Measurements from ENCODE around the gene MYO1H.
"Not testable (repeated sequence)": the region's sequence is repeated elsewhere in the genome, so short reads cannot be mapped to it uniquely, and the experiment has no call there.

The MYO1H gene

DNA sequence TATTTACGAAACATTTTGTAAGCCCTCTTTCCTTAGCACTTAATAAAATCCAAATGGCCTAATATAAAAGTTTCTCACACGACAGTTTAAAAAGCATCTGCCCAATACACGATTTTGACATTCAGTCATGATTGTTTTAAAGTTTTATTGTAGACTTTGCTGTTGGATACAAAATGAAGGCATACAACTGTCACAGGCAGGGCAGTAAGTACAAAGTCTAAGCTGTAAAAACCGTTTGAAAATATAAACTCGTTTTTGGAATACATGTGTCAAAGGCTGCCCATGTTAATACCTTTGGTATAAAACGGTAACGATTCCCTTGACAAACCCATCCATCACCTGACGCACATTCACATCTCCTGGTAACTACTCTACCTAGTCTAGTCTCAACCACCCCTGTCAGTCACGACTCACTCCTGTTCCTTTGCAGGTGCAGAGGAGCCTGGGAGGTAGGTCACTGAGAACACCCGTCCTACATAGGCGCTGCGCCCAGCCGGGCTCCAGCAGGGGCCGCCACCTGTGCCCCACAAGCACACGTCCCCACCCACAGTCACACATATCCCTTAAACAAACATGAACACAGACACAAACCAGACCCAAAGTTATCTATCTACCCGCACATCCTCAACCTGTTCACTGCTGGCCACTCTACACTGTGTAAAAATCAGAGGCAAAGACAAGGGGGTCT is 102.3 kb downstream of the MYO1H start:
- no peak for DNase-seq

DNA sequence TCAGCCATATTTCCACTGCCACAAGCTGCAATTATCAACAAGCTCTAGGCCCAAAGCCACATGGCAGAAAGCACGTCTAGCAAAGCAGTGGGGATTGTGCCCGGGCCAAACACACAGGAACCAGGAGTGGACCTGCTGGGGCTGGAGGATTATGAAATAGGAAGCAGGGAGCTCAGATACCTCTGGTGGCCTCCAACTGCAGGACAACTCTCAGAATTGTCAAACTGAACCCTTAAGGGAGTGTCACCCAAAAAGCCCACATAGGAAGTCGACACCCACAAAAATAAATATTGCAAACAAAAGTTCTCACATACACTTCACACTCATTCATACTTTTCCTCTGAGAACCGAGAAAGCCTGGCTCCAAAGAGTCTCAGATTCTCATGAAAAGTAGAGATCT is 103.3 kb downstream of the MYO1H start:
- no peak for DNase-seq

DNA sequence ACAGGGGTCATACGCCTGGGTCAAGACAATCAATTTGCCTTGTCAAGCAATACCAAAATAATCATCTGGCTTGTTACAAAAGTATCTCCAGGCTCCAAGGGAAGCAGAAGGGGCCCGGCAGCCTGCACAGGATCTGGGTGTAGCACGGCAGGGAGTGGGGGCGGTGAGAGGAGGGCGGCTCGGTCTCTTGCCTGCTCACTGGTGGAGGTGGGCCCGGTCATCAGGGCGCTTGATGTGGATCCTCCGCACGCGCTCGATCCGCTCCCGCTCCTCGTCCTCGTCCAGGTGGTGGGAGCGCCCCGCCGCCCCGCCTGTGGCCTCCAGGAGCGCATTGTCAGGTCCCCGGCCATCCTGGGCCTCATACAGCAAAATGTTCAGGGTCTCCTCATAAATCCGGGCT is 103.7 kb downstream of the MYO1H start:
- DNase-seq = no peak

DNA sequence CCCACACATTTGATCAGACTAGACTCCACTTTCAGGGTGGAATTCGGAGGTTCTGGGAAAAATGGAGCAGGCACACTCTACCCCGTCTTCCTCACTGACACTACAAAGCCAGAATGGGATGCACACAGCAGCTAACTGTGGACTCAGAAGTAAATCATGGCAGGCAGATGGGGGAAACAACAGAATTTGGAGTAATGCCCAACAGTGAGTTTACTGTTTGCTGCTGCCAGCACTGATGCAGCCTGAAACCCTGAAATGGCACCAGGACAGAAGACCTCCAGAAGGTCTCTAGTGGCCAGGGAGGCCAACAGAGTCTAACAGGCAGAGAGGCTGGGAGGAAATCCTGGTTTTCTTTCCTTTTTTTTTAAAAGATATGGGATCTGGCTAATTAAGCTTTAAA is 104.8 kb downstream of the MYO1H start:
- no peak for DNase-seq

DNA sequence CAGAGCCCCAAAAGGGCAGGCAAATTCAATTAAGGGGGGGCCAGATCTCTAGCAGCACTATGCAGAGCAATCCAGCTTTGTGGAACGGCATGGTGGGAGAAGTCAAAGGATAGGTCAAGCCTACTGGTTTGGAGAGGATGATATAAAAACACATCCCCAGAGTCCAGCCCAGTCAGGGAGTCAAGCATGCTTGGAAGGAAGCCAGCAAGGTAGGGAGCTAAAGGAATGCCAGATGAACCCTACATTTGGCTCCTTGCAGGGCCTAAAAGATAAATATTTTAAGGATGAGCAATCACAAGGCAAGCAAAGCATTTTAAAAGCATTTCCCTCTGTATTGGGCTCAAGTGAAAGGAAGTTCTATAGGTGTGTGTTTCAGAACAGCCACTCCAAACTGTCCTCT is 108.0 kb downstream of the MYO1H start:
- DNase-seq = no peak

DNA sequence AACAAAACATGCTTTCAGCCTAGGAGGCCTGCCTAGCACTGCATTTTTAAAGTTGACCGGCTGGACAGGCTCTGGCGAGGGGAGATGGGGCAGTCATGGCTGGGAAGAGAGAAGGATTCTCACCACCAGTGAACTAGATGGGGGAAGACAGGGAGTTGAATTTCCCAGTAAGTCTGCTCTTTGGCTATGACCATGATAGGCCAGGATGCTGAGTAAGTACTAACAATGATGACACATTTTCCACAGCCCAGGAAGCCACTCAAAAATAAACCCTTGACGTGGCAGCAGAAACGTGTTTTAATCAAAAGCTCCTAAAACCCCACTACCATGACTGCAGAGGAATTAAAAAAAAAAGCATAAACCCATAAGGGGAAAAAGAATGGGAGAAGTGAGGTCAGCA is 110.4 kb downstream of the MYO1H start:
- DNase-seq = no peak

DNA sequence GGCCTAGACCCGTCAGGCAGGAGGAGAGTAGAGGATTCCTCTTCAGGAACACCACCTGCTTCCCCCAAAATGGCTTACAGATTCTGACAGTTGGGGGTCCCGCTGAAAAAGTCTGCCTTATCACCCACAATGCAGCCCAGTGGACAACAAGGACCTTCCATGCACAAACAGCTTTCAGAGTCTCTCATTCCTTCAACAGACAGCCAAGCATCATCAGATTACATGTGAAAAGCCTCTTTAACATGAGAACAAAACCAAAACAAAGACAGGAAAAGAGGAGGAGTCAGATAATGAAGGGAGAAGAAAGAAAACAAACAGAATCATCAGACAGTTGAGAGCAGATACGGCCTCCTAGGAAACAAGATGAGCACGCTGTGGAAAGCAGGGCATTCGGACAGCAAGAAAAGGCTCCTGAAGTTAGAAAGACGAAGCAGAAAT is 111.1 kb downstream of the MYO1H start:
- no peak for DNase-seq

DNA sequence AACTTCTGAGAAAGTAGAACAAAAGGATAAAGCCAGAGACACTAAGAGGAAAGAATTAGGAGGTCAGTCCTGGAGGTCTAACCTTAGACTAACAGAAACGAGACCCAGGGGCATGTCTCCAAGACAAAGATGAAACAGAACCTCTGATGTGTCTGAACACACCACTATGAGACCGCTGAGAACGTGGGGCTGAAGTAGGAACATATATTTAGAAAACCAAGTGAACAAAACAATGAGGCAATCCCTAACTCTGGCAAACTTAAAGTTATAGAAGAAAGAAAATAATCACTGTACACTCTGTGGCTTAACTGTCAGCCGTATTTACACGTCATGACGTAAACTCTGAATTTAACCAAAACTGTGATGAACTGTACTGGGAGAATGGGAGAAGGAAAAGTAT is 111.5 kb downstream of the MYO1H start:
- DNase-seq = no peak

DNA sequence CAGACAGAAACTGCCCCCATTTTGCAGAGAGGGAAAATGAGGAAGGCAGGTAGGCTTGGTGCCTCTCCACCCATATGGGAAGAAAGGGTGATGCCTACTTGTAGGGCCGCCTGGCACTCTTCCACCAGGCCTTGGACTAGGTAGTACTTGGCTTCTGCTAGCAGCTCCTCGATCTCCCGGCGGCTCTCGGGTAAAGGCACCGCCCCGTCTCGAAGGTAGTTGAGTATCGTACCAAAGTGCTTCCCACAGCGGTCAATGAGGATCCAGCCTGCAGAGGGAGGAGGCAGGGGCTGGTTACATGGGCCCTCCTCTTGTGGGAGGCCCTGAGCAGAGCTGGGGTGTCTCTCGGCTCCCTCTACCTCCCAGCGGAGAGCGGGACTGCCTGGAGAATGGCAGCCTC is 112.8 kb downstream of the MYO1H start:
- no peak for DNase-seq

DNA sequence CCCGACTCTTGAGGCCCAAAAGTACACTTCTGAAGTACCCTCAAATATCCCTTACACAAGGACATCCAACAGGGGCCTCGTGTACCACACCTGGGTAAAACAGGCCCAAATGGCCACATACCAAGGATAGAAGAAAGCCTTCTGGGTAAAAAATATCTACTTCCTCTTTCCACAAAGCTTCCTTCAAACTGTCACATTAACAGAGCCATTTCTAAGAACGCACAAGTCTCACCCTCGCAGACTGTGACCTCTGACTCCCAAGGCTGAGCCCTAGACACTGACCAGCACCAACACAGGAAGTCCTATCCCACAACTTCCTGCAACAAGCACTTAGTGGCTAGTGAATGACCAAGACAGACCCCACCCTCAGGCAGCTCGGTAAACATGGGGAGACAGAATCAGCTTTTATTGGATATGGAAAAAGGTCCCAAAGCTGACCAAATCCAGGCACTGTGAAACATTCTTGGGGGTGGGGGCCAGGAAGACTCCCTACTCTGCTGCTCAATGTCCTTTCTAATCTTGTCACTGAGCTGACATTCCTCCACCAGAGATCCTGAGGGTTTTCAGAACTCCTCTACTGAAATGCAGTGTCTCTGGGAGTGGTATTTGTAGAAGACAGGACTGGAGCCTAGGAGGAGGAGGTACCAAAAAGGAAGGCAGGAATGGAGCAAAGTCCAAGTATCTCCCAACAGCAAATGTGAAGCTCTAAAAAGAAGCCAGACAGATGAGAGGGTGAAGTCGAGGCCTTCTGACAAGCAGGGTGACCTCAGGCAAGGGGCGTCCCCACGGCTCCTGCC is 113.5 kb downstream of the MYO1H start:
- no peak for DNase-seq

DNA sequence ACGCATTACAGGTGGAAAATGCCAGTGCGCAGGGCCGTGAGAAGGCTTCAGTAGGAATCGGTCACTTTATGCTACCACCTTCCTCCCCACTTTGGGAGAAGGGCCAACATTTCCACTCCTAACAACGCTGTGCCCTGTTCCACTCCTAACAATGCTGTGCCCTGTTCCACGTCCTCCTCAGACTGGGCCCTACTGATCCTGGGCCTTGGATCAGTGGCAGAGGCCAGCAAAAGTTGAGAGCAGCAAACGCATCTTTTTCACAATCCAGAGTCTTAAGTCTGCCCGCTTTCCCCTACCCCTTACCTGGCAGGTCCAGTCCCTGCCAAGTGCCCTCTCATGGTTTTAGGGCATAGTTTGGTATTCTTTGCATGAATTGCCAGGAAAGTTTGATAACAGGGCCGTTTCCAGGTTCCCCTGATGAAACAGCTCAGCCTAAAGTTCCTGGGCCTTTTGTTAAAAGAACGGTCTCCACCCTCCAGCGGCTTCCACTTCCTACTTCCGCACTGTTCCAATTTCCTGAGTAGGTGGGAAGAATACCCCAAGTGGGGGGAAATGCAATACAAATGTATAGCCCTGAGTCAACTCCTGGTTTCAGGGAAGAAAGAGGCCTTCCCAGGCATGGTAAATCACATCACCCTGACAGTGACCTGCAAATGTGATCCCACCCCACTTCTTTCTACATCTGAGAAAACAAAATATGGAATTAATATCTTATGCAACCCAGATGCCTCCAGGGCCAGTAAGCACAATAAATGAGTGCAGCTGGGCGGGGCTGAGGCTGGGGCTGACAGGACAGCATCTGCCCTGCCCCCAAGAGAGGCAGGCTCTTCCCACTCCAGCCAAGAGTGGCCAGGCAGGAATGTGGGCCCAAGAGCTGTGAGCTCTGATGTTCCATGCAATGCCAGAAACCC is 114.4 kb downstream of the MYO1H start:
- peak; percentile 51 for DNase-seq

DNA sequence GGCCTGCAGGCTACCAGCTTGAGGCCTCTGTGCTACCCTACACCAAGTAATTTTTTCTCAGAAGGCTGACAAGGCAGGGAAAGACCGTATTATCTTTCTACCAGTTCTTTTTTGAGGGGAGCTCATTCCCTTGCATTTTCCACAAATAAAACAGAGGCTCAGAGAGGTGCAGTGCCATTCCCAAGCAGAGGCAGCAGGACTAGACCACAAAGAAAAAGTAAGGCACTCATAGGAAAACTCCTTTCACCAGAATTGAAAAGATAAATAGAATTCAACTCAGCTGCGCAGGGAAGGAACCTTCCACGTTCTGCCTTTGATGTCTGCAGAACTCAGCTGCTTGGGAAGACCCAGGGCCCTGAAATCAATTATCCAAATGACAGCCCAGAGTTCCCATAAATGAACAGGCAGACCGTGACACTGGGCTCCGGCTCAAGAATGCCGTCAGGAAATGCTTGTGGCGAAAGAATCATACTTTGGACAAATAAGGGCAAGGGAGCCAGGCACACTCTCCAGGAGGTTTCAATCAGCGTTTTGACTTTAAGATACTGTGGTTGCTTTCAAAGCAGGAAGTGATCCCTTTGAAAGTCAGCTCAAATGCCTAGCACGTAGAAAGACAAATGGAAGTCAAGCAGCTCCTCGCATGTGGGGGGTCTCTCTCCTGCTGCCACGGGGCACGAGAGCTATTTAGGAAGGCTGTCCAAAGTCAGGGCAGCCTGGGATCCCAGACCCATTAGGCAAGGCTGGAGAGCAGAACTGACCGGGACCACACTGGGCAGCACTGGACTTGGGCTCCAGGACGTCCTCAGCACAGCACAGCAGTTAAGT is 115.4 kb downstream of the MYO1H start:
- peak; percentile 24 for DNase-seq

DNA sequence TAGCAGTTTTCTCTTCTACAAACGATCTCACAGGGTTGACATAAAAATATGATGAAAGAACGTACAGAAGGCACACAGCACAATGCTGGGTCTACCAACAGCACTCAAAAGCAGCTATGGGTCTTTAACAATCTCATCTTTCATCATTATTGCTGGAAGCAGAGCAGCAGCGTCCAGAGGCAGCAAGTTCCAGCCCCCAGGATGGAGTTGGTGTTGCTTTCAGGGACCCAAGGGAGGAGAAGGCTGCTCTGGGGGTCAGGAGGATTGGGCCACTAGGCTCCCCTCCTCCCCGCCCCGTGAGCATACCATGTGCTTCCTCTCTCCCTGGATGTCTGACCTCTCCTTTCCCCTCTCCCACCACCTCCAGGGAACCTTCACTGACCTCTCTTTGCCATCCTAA is 116.1 kb downstream of the MYO1H start:
- no peak for DNase-seq

DNA sequence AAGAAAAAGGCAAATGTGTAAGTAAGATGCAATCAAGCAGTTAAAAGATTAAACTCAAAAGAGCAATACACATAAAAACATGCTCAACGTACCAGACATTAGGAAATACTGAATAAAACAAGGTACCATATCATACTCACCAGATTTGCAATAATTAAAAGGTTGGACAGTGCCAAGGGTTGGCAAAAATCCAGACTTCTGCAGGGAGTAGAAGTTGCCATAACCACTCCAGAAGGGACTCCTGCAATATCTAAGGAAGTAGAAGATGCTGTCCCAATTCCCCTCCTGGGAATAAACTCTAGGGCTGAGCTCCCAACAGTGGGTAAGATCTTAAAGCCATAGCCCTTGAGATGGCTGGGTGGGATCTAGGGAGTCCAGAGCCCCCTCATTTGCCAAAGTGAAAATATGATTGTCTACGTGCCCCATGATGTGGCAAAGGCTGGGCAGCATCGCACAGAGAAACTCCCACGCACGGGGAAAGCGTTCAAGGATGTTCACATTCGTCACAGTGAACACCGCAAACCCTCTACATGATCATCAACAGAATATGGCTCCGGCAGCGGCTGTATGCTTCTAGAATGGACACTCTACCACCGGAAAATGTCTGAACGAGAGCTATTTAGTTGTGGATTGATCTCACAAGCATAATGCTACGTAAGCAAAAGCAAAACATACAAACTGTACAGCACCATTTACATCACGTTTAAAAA is 117.1 kb downstream of the MYO1H start:
- no peak for DNase-seq

DNA sequence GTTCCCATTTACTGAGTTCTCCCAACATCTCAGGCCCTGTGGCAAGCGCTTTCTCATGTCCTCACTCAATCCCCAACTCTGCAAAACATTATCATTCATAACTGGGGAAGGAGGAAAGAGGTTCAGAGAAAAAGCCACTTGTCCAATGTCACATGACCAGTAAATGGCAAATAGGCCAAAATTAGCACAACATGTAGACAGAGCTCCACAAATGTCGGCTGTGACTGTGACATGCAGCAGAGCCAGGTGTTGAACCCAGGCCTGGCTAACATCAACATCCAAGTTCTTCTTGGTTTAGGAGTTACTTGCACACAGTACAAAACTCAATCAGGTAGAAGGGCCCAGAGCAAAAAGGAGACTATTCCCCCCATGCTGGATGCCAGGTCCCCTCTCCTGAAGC is 118.6 kb downstream of the MYO1H start:
- DNase-seq = no peak

DNA sequence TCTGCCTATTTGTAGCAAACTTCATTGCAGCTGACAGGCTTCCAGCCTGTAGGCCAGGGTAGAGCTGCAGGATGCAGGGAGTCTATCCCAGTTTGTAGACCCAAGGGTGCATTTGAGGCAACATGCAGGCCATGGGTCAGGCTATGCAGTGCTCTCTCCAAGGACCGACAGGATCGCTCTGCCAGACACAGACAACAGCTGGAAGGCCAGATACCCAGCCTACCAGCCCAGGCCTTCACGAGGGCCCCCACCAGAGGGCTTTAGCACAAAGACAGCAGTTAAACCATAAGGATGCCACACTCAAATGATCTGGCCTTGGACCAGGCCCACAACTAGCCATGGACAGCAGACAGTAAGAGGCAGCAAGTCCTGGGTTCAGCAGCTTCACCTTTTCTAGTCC is 119.1 kb downstream of the MYO1H start:
- no peak for DNase-seq

DNA sequence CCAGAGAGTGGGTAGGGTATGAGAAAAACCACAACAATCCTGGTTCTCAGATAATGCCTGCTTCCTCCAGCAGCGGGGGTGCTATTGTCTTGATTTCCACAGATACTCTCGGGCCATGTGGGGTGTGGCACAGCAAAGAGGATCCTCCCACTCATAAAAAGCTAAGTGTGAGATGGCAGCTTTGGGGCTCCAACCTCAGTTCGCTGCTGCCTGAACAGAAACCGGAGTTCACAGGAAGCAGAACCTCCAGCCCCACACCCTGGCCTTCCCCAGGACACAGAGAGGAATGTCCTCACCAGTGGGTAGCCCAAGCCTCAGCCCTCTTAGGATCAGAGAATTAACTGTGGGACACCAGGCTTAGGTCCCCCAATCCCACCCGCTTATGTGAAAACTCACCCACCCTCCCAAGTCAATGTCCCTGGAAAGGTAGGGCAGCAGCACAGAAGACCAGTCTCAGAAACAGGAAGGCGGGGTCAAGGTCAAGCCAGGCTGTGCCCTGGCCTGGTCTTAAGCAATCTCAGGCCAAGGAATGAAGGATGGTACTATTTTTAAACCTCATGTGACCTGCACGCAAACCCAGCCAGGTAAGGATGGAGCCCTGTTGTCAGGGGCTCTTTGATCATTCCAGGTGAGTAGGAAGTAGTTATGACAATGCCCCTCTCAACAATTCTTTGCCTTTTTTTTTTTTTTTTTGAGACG is 120.4 kb downstream of the MYO1H start:
- no peak for DNase-seq

DNA sequence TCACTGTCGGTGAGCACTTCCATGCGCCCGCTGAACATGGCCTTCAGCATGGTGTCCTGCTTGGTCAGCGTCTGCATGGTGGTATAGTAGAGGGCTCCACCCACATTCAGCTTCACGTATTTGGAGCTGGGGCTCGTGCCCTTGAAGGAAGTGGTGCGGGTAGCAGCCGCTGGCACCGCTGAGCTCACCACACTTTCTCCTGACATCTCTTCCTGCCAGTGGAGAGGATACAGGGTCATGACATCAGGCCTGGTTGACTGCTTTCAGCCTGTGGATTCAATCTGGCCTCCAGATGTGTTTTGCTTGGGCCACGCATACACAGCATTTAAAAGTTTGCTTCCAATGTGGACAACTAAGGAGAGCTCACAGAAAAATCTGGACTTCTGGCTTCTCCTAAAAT is 121.8 kb downstream of the MYO1H start:
- DNase-seq = no peak

DNA sequence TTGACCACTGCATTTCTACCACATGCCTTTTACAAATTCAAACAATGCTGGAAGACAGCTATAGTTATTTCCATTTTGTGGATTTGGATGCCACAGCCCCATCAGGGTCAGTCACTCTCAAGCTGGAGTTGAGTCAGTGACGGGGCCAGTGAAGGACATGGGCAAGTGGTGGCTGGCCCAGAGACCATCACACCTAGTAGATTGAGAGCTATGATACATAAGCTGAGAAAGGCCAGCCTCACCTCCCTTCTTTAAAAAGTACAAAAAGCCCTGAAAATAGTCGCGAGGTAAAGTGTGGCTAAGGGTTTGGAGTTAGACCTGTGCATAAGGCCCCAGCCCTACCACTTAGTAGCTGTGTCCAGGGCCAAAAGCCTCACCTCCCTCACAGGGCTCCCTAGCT is 125.3 kb downstream of the MYO1H start:
- no peak for DNase-seq

DNA sequence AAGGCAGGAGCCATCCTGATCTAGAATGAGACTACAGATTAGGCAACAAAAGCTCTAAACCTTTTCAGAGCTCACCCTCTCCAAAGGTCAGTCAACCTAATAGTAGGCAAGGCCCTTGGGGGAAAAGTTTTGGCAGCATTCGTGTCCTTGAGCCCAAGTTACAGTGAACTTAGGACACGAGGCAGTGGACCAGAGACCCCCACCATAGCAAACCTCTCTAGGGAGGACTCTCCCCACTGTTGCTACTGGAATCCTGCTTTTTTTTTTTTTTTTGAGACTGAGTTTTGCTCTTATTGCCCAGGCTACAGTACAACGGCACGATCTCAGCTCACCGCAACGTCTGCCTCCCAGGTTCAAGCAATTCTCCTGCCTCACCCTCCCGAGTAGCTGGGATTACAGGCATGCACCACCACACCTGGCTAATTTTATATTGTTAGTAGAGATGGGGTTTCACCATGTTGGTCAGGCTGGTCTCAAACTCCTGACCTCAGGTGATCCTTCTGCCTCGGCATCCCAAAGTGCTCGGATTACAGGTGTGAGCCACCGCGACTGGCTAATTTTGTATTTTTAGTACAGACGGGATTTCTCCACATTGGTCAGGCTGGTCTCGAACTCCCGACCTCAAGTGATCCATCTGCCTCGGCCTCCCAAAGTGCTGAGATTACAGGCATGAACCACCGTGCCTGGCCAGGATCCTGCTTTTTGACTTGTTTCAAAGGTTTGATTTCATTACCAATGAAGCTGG is 126.0 kb downstream of the MYO1H start:
- not testable (repeated sequence) for DNase-seq

DNA sequence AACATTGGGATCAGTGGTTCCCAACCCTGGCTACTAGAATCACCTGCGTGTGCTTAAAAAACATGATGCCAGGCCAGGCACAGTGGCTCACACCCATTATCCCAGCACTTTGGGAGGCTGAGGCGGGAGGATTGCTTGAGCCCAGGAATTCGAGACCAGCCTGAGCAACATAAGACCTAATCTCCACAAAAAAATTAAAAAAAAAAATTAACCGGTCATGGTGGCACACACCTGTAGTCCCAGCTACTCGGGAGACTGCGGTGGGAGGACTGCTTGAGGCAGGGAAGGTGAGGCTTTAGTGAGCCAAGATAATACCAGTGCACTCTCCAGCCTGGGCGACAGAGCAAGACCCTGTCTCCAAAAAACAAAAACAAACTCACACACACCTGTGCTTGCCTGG is 127.4 kb downstream of the MYO1H start:
- no peak for DNase-seq
